ENCODE results near the gene NPAS4. TPM values are rescaled to one million over a fixed set of nuclear protein-coding genes. Genes with fewer than 3 reads are reported as not detected.

The NPAS4 gene
- total and polyA plus RNA-seq, 2 of the 4 experiments (the other 2 are of a cell fraction), result under 0.01 to 0.77 TPM

- intact Hi-C loops (cut with micrococcal nuclease), result no loop called here
- no peak overlapping the region for H4K8ac ChIP-seq (ENCODE audit: low read depth in 2 of 2, low read length in 2 of 2)
- in situ Hi-C loops (cut with MboI; ENCODE audit: low sequenced_read_pairs), result no loop called here
- no peak overlapping the region for H2AK9ac ChIP-seq (replicated peaks; ENCODE audit: low read depth, low read length, poor library complexity)
- H3K18ac ChIP-seq (ENCODE audit: low read depth, low read length), result no peak overlapping the region
- no peaks in the 10 kb centered on the region for H3K36me3 ChIP-seq (ENCODE audit: control insufficient read depth, insufficient read depth, low read length)
- WGBS, 2 experiments (ENCODE audit: extremely low coverage in 2 of 2, insufficient read length in 1 of 2), result no CpG with 5 or more reads among the region's 11 CpGs
- peaks cover 3% of the 10 kb centered on the region; the same call in 1 of the 2 replicates for H3K4me1 ChIP-seq (ENCODE audit: control insufficient read depth, insufficient read depth, low read length)
- no peak overlapping the region for H2BK5ac ChIP-seq (ENCODE audit: low read depth, low read length, poor library complexity, severe bottlenecking)
- H3K9me1 ChIP-seq (ENCODE audit: insufficient read depth, low read length), result peaks cover 33% of the 10 kb centered on the region
- H3K4ac ChIP-seq (ENCODE audit: low read depth, low read length), result no peak overlapping the region
- no peak overlapping the region for H3K4me3 ChIP-seq (ENCODE audit: insufficient read depth, low read depth, low read length)
- no peak overlapping the region for H3K56ac ChIP-seq (ENCODE audit: extremely low read depth, insufficient read depth, low read length)
- peaks cover 43% of the 10 kb centered on the region for H4K20me1 ChIP-seq (ENCODE audit: insufficient read depth, low read length)
- peaks cover 0 to 39% of the 10 kb centered on the region in 2 experiments; a peak in 2 of 4 replicates for H3K79me1 ChIP-seq (ENCODE audit: low read depth in 1 of 2, low read length in 2 of 2)
- no peak for ATAC-seq (ENCODE audit: low read depth)
- H3K9ac ChIP-seq (ENCODE audit: low read depth, low read length), result no peak overlapping the region
- DNase-seq, result no peak
- no peak overlapping the region for H3K27ac ChIP-seq (ENCODE audit: insufficient read depth, low read length)
- H3K9me3 ChIP-seq (ENCODE audit: control insufficient read depth, insufficient read depth, low read length), result no peaks in the 10 kb centered on the region
- H4K5ac ChIP-seq (ENCODE audit: low read depth, low read length), result no peak overlapping the region
- H3K27me3 ChIP-seq (ENCODE audit: control insufficient read depth, insufficient read depth, low read length), result peaks cover 6% of the 10 kb centered on the region
- H2AK5ac ChIP-seq (ENCODE audit: low read depth, low read length), result no peak overlapping the region
- TF ChIP-seq POLR2A (IDR thresholded peaks at IDR 0.05; ENCODE audit: low read depth, low read length) (no peak), MAZ (IDR thresholded peaks at IDR 0.05; ENCODE audit: borderline replicate concordance, low read depth, low read length) (no peak), RFX5 (IDR thresholded peaks at IDR 0.05; ENCODE audit: low read depth, low read length) (no peak), USF2 (IDR thresholded peaks at IDR 0.05; ENCODE audit: low read depth, low read length) (no peak), BHLHE40 (IDR thresholded peaks at IDR 0.05; ENCODE audit: low read depth, low read length) (no peak), NFE2L2 (IDR thresholded peaks at IDR 0.05; ENCODE audit: low read depth, low read length) (no peak), RCOR1 (IDR thresholded peaks at IDR 0.05; ENCODE audit: insufficient replicate concordance, low read length) (no peak), CHD1 (IDR thresholded peaks at IDR 0.05; ENCODE audit: low read depth, low read length) (no peak), CEBPB (IDR thresholded peaks at IDR 0.05; ENCODE audit: low read depth, low read length) (no peak), SMC3 (IDR thresholded peaks at IDR 0.05; ENCODE audit: low read depth, low read length) (no peak), CTCF (conservative IDR thresholded peaks at IDR 0.05; ENCODE audit: low read depth, low read length) (no peak), ELK1 (IDR thresholded peaks at IDR 0.05; ENCODE audit: borderline replicate concordance, low read depth, low read length) (no peak)
- ChIA-PET POLR2A (ENCODE audit: unreplicated experiment) (no interaction called here), CTCF (interaction anchor here (0.6 to 0.7 kb wide), 2 partner anchors 20 to 50 kb away, joined by 5 to 7 read pairs; partner anchors contain the start of gene PELI3)
- no peak overlapping the region for H4K91ac ChIP-seq (ENCODE audit: insufficient read depth, low read depth, low read length)
- no peak overlapping the region for H2BK15ac ChIP-seq (ENCODE audit: low read depth, low read length)
- H3K4me2 ChIP-seq (ENCODE audit: low read depth, low read length), result no peak overlapping the region
- dilution Hi-C loops (cut with HindIII; ENCODE audit: low sequenced_read_pairs, unreplicated experiment), result no loop called here
- no peak overlapping the region for H2AFZ ChIP-seq (replicated peaks; ENCODE audit: low read length, poor library complexity)
- BruUV-seq (replicated peaks), result no TSS peak
- no peak overlapping the region for H3K23ac ChIP-seq (ENCODE audit: low read depth, low read length)
- H2BK20ac ChIP-seq (ENCODE audit: low read depth, low read length), result no peak overlapping the region
- H2BK120ac ChIP-seq (ENCODE audit: low read depth, low read length), result no peak overlapping the region
- H3K14ac ChIP-seq (replicated peaks; ENCODE audit: low read depth, low read length), result no peak overlapping the region
These were observed 3.8 kb upstream of the NPAS4 start for GRCh38 chr11:66417000-66417399.
